ENCODE results near the gene RC3H1.
"Not testable (repeated sequence)": the region's sequence is repeated elsewhere in the genome, so short reads cannot be mapped to it uniquely, and the experiment has no call there.

Gene RC3H1

DNA sequence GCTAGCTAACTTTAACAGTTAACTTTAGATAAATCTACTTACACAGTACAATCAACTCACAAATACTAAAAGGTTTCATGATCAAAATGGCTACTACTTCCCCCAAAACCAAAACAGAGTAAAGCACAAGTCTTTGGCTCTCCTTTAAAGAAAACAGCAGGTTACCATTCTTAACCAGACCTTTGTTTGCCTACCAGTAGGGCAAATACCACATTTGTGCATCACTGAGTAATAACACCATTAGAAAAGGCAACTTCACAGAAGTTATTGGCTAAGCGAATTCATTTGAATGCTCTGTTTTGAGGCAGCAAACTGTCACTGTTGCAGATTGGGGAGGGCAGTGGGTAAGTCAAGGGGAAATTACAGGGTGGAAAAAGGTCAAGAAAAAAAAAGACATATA lies 87.7 kb downstream of the RC3H1 start:
- H3K27ac ChIP-seq: no peak overlapping the region
- no peak overlapping the region for H3K4me3 ChIP-seq (ENCODE audit: low read depth in 1 of 2, low read length in 1 of 2)
- TF ChIP-seq, protein P1, sequence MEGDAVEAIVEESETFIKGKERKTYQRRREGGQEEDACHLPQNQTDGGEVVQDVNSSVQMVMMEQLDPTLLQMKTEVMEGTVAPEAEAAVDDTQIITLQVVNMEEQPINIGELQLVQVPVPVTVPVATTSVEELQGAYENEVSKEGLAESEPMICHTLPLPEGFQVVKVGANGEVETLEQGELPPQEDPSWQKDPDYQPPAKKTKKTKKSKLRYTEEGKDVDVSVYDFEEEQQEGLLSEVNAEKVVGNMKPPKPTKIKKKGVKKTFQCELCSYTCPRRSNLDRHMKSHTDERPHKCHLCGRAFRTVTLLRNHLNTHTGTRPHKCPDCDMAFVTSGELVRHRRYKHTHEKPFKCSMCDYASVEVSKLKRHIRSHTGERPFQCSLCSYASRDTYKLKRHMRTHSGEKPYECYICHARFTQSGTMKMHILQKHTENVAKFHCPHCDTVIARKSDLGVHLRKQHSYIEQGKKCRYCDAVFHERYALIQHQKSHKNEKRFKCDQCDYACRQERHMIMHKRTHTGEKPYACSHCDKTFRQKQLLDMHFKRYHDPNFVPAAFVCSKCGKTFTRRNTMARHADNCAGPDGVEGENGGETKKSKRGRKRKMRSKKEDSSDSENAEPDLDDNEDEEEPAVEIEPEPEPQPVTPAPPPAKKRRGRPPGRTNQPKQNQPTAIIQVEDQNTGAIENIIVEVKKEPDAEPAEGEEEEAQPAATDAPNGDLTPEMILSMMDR (IDR thresholded peaks at IDR 0.05): no peak
- no peaks in the 10 kb centered on the region for H3K9me3 ChIP-seq
- H3K36me3 ChIP-seq: peaks cover 83% of the 10 kb centered on the region
- H3K4me1 ChIP-seq (ENCODE audit: control insufficient read depth in 1 of 2, insufficient read depth in 1 of 2, low read depth in 1 of 2, low read length in 1 of 2): no peaks in the 10 kb centered on the region
- H3K27me3 ChIP-seq: no peaks in the 10 kb centered on the region

- not testable (repeated sequence) for H3K4me1 ChIP-seq (ENCODE audit: control insufficient read depth in 1 of 2, insufficient read depth in 1 of 2, low read depth in 1 of 2, low read length in 1 of 2)
These were observed 91.6 kb downstream of the RC3H1 start for GRCh38 chr1:173930541-173930940.

GRCh38 chr1:173925306-173926242 lies 96.6 kb downstream of the RC3H1 start:
- TF ChIP-seq, protein P1 (IDR thresholded peaks at IDR 0.05): no peak
- no peak overlapping the region for H3K4me3 ChIP-seq (ENCODE audit: low read depth in 1 of 2, low read length in 1 of 2)
- no peaks in the 10 kb centered on the region for H3K9me3 ChIP-seq
- peaks cover 4% of the 10 kb centered on the region for H3K36me3 ChIP-seq
- no peaks in the 10 kb centered on the region for H3K27me3 ChIP-seq
- H3K4me1 ChIP-seq (ENCODE audit: control insufficient read depth in 1 of 2, insufficient read depth in 1 of 2, low read depth in 1 of 2, low read length in 1 of 2): no peaks in the 10 kb centered on the region
- no peak overlapping the region for H3K27ac ChIP-seq

More at GRCh38 chr1:173930541-173930940, 91.6 kb downstream of the RC3H1 start:
- H3K9me3 ChIP-seq; H3K4me3 ChIP-seq (ENCODE audit: low read depth in 1 of 2, low read length in 1 of 2); H3K27ac ChIP-seq; H3K27me3 ChIP-seq: not testable (repeated sequence)
- H3K36me3 ChIP-seq: peaks cover 49% of the 10 kb centered on the region

DNA sequence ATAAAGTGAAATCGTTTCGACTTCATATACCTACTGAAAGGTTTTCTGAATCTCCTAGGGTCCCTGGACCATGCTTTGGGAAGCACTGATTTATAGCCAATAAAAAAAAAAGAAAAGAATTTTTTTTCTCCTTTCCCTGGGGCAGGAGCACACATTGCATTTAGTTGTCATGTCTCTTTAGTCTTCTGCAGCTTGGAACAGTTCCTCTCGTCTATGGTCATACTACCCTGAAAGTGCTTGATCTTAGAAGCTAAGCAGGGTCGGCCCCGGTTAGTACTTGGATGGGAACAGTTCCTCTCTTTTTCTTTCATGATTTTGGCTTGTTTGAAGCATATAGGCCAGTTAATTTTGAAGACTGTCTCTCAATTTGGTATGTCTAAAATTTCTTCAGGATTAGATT lies 101.3 kb downstream of the RC3H1 start:
- H3K9me3 ChIP-seq: no peaks in the 10 kb centered on the region
- no peaks in the 10 kb centered on the region for H3K27me3 ChIP-seq
- TF ChIP-seq, protein P1 (IDR thresholded peaks at IDR 0.05): no peak
- H3K36me3 ChIP-seq: no peaks in the 10 kb centered on the region
- no peak overlapping the region for H3K4me3 ChIP-seq (ENCODE audit: low read depth in 1 of 2, low read length in 1 of 2)
- H3K4me1 ChIP-seq (ENCODE audit: control insufficient read depth in 1 of 2, insufficient read depth in 1 of 2, low read depth in 1 of 2, low read length in 1 of 2): no peaks in the 10 kb centered on the region
- H3K27ac ChIP-seq: no peak overlapping the region

GRCh38 chr1:173917635-173918493 lies 104.3 kb downstream of the RC3H1 start:
- Histone ChIP-seq H3K27ac (no peak overlapping the region), H3K4me1 (ENCODE audit: control insufficient read depth in 1 of 2, insufficient read depth in 1 of 2, low read depth in 1 of 2, low read length in 1 of 2) (no peaks in the 10 kb centered on the region), H3K4me3 (ENCODE audit: low read depth in 1 of 2, low read length in 1 of 2) (no peak overlapping the region), H3K9me3 (no peaks in the 10 kb centered on the region), H3K27me3 (no peaks in the 10 kb centered on the region), H3K36me3 (no peaks in the 10 kb centered on the region)
- TF ChIP-seq, protein P1 (IDR thresholded peaks at IDR 0.05): no peak
